ENCODE results near the gene TEX261. TPM values are rescaled to one million over a fixed set of nuclear protein-coding genes. Genes with fewer than 3 reads are reported as not detected.

The TEX261 gene
- total and polyA plus RNA-seq, 2 of the 8 experiments (the other 6 are each of a cell fraction or from before 2014, with no cell fraction given): 25.2 to 30.1 TPM

- TF ChIP-seq NANOG (IDR thresholded peaks at IDR 0.05; ENCODE audit: insufficient read depth, low read depth, low read length, poor library complexity, severe bottlenecking): no peak
These were observed 10.2 kb upstream of the TEX261 start (continued) for GRCh38 chr2:71004857-71005256.

Measured in H1 (cell line).